Heart left ventricle (tissue), 16 donors: Measurements from ENCODE around the gene LOXL4. TPM values are rescaled to one million over a fixed set of nuclear protein-coding genes. Genes with fewer than 3 reads are reported as not detected.

Source experiments
- ATAC-seq, 4 donors: fragments of 200-7000 bp; cut with Tn5 transposase; one replicate each; pipeline ENCODE4 v1.9.1; 2020 to 2022; ENCODE audit warnings: moderate library complexity in 4 of 4, mild to moderate bottlenecking in 3 of 4, moderate number of reproducible peaks in 1 of 4
- DNase-seq, 5 donors: peaks; one replicate each; pipeline ENCODE4 v3.0.0-alpha.2; 2020
- H3K27ac ChIP-seq, 12 donors: fragments of 200-600 bp; sonication (generic) in 4 of 12; one replicate each; pipeline versions ENCODE4 v1.5.0 to v1.8.0; 2016 to 2022; ENCODE audit warnings: mild to moderate bottlenecking in 2 of 12
- H3K27me3 ChIP-seq, 9 donors: fragments of 200-600 bp; sonication (generic) in 2 of 9; one replicate each; pipeline versions ENCODE4 v1.5.1 to v1.8.0; 2016 to 2022; ENCODE audit warnings: mild to moderate bottlenecking in 3 of 9
- H3K36me3 ChIP-seq, 9 donors: fragments of 200-600 bp; sonication (generic) in 2 of 9; one replicate each; pipeline versions ENCODE4 v1.5.0 to v1.8.0; 2018 to 2022; ENCODE audit warnings: mild to moderate bottlenecking in 2 of 9
- H3K4me1 ChIP-seq, 12 donors: fragments of 200-600 bp; sonication (generic) in 4 of 12; one replicate each; pipeline versions ENCODE4 v1.5.0 to v1.8.0; 2016 to 2022; ENCODE audit warnings: mild to moderate bottlenecking in 3 of 12
- H3K4me3 ChIP-seq, 12 donors: fragments of 200-600 bp; sonication (generic) in 4 of 12; one replicate each; pipeline versions ENCODE4 v1.5.0 to v1.8.0; 2017 to 2022; ENCODE audit warnings: mild to moderate bottlenecking in 9 of 12, moderate library complexity in 4 of 12
- H3K9me3 ChIP-seq, 12 donors: fragments of 200-600 bp; sonication (generic) in 4 of 12; one replicate each; pipeline versions ENCODE4 v1.5.0 to v1.8.0; 2016 to 2022; ENCODE audit warnings: mild to moderate bottlenecking in 1 of 12
- CTCF ChIP-seq, 12 donors: fragments of 200-600 bp; sonication (generic) in 4 of 12; IDR thresholded peaks; one replicate each; pipeline versions ENCODE4 v1.5.0 to v1.8.0; 2018 to 2022; ENCODE audit warnings: antibody characterized with exemption in 12 of 12, mild to moderate bottlenecking in 5 of 12
- POLR2A ChIP-seq, 2 donors: fragments of 450-650 bp; IDR thresholded peaks; one replicate each; pipeline ENCODE4 v1.6.1; 2017; ENCODE audit warnings: antibody characterized with exemption in 2 of 2, mild to moderate bottlenecking in 2 of 2, moderate library complexity in 2 of 2
- WGBS, 4 donors: extraction: QIAGEN DNeasy Blood & Tissue Kit in 2 of 4; methylation state at CpG; one replicate each; pipeline versions ENCODE4 v1.1.5 to v1.1.7; 2013 to 2018; 5-methylcytosine and 5-hydroxymethylcytosine counted together
- intact Hi-C, 10 donors: fragments of 100-400 bp; cut with DNase I; formaldehyde crosslinking; loops; one replicate each; pipeline versions ENCODE4 v1.11.1 to v1.14.2; 2022
- polyA plus RNA-seq, 2 donors: library from polyadenylated mRNA; stranded (reverse); fragments of 200-250 nt; gene quantifications; one replicate each; pipeline ENCODE4 v1.2.3, GENCODE V29; 2013
- total RNA-seq, 9 donors: library from RNA; depleted of rRNA in 2 of 9; stranded (reverse); fragments of >200 nt in 2 of 9; fragmentation: NEBNext Ultra II Directional in 3 of 9; extraction: Animal tissue kit (Norgen Biotek cat#: 25700) in 3 of 9; gene quantifications; one replicate each; pipeline versions ENCODE4 v1.1.0 to v1.2.4, GENCODE V29; 2016 to 2023
- donor health status: ischemic (EF 13 %, LVEDD 7.1; RV severe dilation, severe dysfunction).
- donor health status: healthy with polysubstance abuse.
- donor health status: DM: no; HTN: yes; CAD: no.
- donor health status: DM: no; HTN: no; CAD: no.
- donor health status: ischemic (EF 25% LVEDD 6.9; RV normal size, moderate dysfunction).
- donor health status: ischemic (EF 25% LVEDD 5.7; RV mildly dilated, moderate dysfunction).
- donor health status: healthy.
- donor health status: DM: yes; HTN: yes; CAD: no.
- donor health status: ischemic (EF 35%, LVEDD 5.7; RV mildly dilated, moderate dysfunction).
- donor health status: nonischemic (EF 11% LVEDD 7.7; RV severe dilation, severe dysfunction).
- donor health status: DM: yes; HTN: yes; CAD: no.
- donor health status: PGD.
- donor health status: ischemic (EF 29% LVEDD 5.4; RV normal size, mild dysfunction).
- donor health status: nonischemic (EF 23%, LVEDD 6.1; RV moderate dilation, normal function).

Gene LOXL4
- total and polyA plus RNA-seq, 11 donors: 0.88 to 68.8 (median 1.7) TPM

- Histone ChIP-seq H3K4me3 (no peak overlapping the region), H3K27me3 (peaks cover 0 to 3% (median 0%) of the 10 kb centered on the region in 9 donors), H3K9me3 (no peaks in the 10 kb centered on the region), H3K4me1 (peaks cover 0 to 31% (median 11%) of the 10 kb centered on the region in 12 donors), H3K27ac (no peak overlapping the region), H3K36me3 (no peaks in the 10 kb centered on the region)
- WGBS, 4 donors: 81 to 91% (median 88%) methylated on average over 8 of the region's 8 CpGs
- no peak for TF ChIP-seq CTCF (IDR thresholded peaks at IDR 0.05)
- TF ChIP-seq POLR2A (IDR thresholded peaks at IDR 0.05): no peak
- no peak for DNase-seq
- peak in 1 of 4 donors; percentile 27 for ATAC-seq
- intact Hi-C loops: loop anchor here in 4 of 10 donors (5.0 kb wide), 4 partner anchors 47 to 402 kb away; partner anchors contain the start of gene LOXL4 (in 1 of the 4)
These were observed 46.7 kb upstream of the LOXL4 start for GRCh38 chr10:98314532-98315284.

GRCh38 chr10:98313598-98313997 lies 45.6 kb upstream of the LOXL4 start:
- Histone ChIP-seq H3K27ac (no peak overlapping the region), H3K4me3 (no peak overlapping the region), H3K9me3 (no peaks in the 10 kb centered on the region), H3K27me3 (peaks cover 0 to 9% (median 0%) of the 10 kb centered on the region in 9 donors), H3K36me3 (no peaks in the 10 kb centered on the region), H3K4me1 (peaks cover 0 to 39% (median 17%) of the 10 kb centered on the region in 12 donors)
- no peak for TF ChIP-seq POLR2A (IDR thresholded peaks at IDR 0.05)
- no peak for TF ChIP-seq CTCF (IDR thresholded peaks at IDR 0.05)
- 79 to 88% (median 82%) methylated on average over 3 of the region's 3 CpGs for WGBS, 4 donors
- DNase-seq (no peak), ATAC-seq (no peak)
- intact Hi-C loops: loop anchor here in 4 of 10 donors (5.0 kb wide), 4 partner anchors 46 to 401 kb away; partner anchors contain the start of gene LOXL4 (in 1 of the 4)

- Histone ChIP-seq H3K4me1 (peaks cover 0 to 39% (median 17%) of the 10 kb centered on the region in 12 donors), H3K27me3 (peaks cover 0 to 9% (median 0%) of the 10 kb centered on the region in 9 donors), H3K9me3 (no peaks in the 10 kb centered on the region), H3K27ac (no peak overlapping the region), H3K4me3 (no peak overlapping the region), H3K36me3 (no peaks in the 10 kb centered on the region)
- intact Hi-C loops: loop anchor here in 4 of 10 donors (5.0 kb wide), 4 partner anchors 46 to 401 kb away; partner anchors contain the start of gene LOXL4 (in 1 of the 4)
- DNase-seq (no peak), ATAC-seq (no peak)
- TF ChIP-seq CTCF (IDR thresholded peaks at IDR 0.05): no peak
- no peak for TF ChIP-seq POLR2A (IDR thresholded peaks at IDR 0.05)
- WGBS, 4 donors: 92 to 96% (median 93%) methylated on average over 5 of the region's 5 CpGs
These were observed 44.8 kb upstream of the LOXL4 start for GRCh38 chr10:98312822-98313221.

GRCh38 chr10:98312349-98312748 lies 44.4 kb upstream of the LOXL4 start:
- intact Hi-C loops: loop anchor here in 4 of 10 donors (5.0 kb wide), 4 partner anchors 45 to 400 kb away; partner anchors contain the start of gene LOXL4 (in 1 of the 4)
- Histone ChIP-seq H3K4me3 (no peak overlapping the region), H3K9me3 (no peaks in the 10 kb centered on the region), H3K36me3 (no peaks in the 10 kb centered on the region), H3K27ac (no peak overlapping the region), H3K4me1 (peaks cover 0 to 39% (median 17%) of the 10 kb centered on the region in 12 donors), H3K27me3 (peaks cover 0 to 9% (median 0%) of the 10 kb centered on the region in 9 donors)
- 68 to 85% (median 77%) methylated on average over 3 of the region's 3 CpGs for WGBS, 4 donors
- ATAC-seq (no peak), DNase-seq (no peak)
- TF ChIP-seq POLR2A (IDR thresholded peaks at IDR 0.05): no peak
